ENCODE measurements around the gene HTT. TPM values are rescaled to one million over a fixed set of nuclear protein-coding genes. Genes with fewer than 3 reads are reported as not detected.

The HTT gene
- total RNA-seq, 4 donors from 2014 or later = 31.1 to 48.6 (median 43.0) TPM

- Histone ChIP-seq H3K27me3 (no peaks in the 10 kb centered on the region), H3K4me1 (peaks cover 8 to 58% (median 29%) of the 10 kb centered on the region in 3 donors), H3K36me3 (peaks cover 0 to 47% of the 10 kb centered on the region in 2 donors), H3K9me3 (no peaks in the 10 kb centered on the region), H3K27ac (peak overlapping the region; percentile 71 to 86 (median 74)), H3K4me3 (no peak overlapping the region)
- TF ChIP-seq POLR2A (IDR thresholded peaks at IDR 0.05) (no peak), CTCF (IDR thresholded peaks at IDR 0.05) (no peak), POLR2AphosphoS5 (IDR thresholded peaks at IDR 0.05) (no peak), EP300 (IDR thresholded peaks at IDR 0.05) (no peak)
- ATAC-seq = no peak
- WGBS, 2 donors (ENCODE audit: low coverage in 1 of 2) = 47 to 67% methylated on average over 2 to 5 of the region's 5 CpGs
These were observed 32.8 kb downstream of the HTT start for GRCh38 chr4:3107271-3107670.

GRCh38 chr4:3107691-3108121 is 33.2 kb downstream of the HTT start:
- H3K27me3 ChIP-seq = no peaks in the 10 kb centered on the region
- peak overlapping the region; percentile 71 to 86 (median 74) for H3K27ac ChIP-seq
- TF ChIP-seq EP300 (IDR thresholded peaks at IDR 0.05) (no peak), POLR2AphosphoS5 (IDR thresholded peaks at IDR 0.05) (no peak)
- H3K9me3 ChIP-seq = no peaks in the 10 kb centered on the region
- H3K36me3 ChIP-seq = peaks cover 0 to 43% of the 10 kb centered on the region in 2 donors
- peaks cover 8 to 62% (median 33%) of the 10 kb centered on the region in 3 donors for H3K4me1 ChIP-seq
- 18 to 47% methylated on average over 6 of the region's 6 CpGs for WGBS, 2 donors (ENCODE audit: low coverage in 1 of 2)
- no peak overlapping the region for H3K4me3 ChIP-seq
- ATAC-seq = peak; percentile 62

- H3K4me1 ChIP-seq = peaks cover 8 to 67% (median 37%) of the 10 kb centered on the region in 3 donors
- H3K4me3 ChIP-seq = no peak overlapping the region
- 38 to 60% methylated on average over 3 of the region's 3 CpGs for WGBS, 2 donors (ENCODE audit: low coverage in 1 of 2)
- no peak for TF ChIP-seq CTCF (IDR thresholded peaks at IDR 0.05)
- TF ChIP-seq POLR2A (IDR thresholded peaks at IDR 0.05) = no peak
- TF ChIP-seq POLR2AphosphoS5 (IDR thresholded peaks at IDR 0.05) = no peak
- no peak for TF ChIP-seq EP300 (IDR thresholded peaks at IDR 0.05)
- H3K27me3 ChIP-seq = no peaks in the 10 kb centered on the region
- H3K36me3 ChIP-seq = peaks cover 0 to 39% of the 10 kb centered on the region in 2 donors
- peak overlapping the region; percentile 71 to 86 (median 74) for H3K27ac ChIP-seq
- peak; percentile 10 for ATAC-seq
- no peaks in the 10 kb centered on the region for H3K9me3 ChIP-seq
These were observed 33.7 kb downstream of the HTT start for GRCh38 chr4:3108211-3108610.

GRCh38 chr4:3111461-3111860 is 37.0 kb downstream of the HTT start:
- Histone ChIP-seq H3K27ac (peak overlapping the region in 3 of 4 donors; percentile 71 to 84 (median 74)), H3K36me3 (peaks cover 0 to 45% of the 10 kb centered on the region in 2 donors), H3K27me3 (no peaks in the 10 kb centered on the region), H3K9me3 (no peaks in the 10 kb centered on the region), H3K4me1 (peaks cover 8 to 82% (median 45%) of the 10 kb centered on the region in 3 donors), H3K4me3 (no peak overlapping the region)
- WGBS, 2 donors (ENCODE audit: low coverage in 1 of 2) = 39% methylated on average over 5 of the region's 5 CpGs; no CpG with 5 or more reads in 1 of the 2 donors
- no peak for ATAC-seq
- TF ChIP-seq POLR2AphosphoS5 (IDR thresholded peaks at IDR 0.05) (no peak), CTCF (IDR thresholded peaks at IDR 0.05) (no peak), POLR2A (IDR thresholded peaks at IDR 0.05) (no peak), EP300 (IDR thresholded peaks at IDR 0.05) (no peak)

GRCh38 chr4:3112201-3112600 is 37.7 kb downstream of the HTT start:
- 32 to 49% methylated on average over 4 of the region's 4 CpGs for WGBS, 2 donors (ENCODE audit: low coverage in 1 of 2)
- Histone ChIP-seq H3K9me3 (no peaks in the 10 kb centered on the region), H3K4me1 (peaks cover 4 to 82% (median 46%) of the 10 kb centered on the region in 3 donors), H3K4me3 (no peak overlapping the region), H3K36me3 (peaks cover 0 to 52% of the 10 kb centered on the region in 2 donors), H3K27ac (peak overlapping the region; percentile 35 to 84 (median 72)), H3K27me3 (no peaks in the 10 kb centered on the region)
- ATAC-seq = no peak
- TF ChIP-seq EP300 (IDR thresholded peaks at IDR 0.05) = no peak
- no peak for TF ChIP-seq CTCF (IDR thresholded peaks at IDR 0.05)
- no peak for TF ChIP-seq POLR2AphosphoS5 (IDR thresholded peaks at IDR 0.05)
- no peak for TF ChIP-seq POLR2A (IDR thresholded peaks at IDR 0.05)
